NCI-H524 treated with DMSO at 0.1 percent for 48 hours (cell line): ENCODE data around the gene TNP1.
A peak's percentile ranks its signal among the peaks of the same experiment; 100 is the strongest.

Experiments used
- DNase-seq: peaks from one replicate; lab custom pipeline; 2025; lab: John Stamatoyannopoulos, UW

The TNP1 gene

DNA sequence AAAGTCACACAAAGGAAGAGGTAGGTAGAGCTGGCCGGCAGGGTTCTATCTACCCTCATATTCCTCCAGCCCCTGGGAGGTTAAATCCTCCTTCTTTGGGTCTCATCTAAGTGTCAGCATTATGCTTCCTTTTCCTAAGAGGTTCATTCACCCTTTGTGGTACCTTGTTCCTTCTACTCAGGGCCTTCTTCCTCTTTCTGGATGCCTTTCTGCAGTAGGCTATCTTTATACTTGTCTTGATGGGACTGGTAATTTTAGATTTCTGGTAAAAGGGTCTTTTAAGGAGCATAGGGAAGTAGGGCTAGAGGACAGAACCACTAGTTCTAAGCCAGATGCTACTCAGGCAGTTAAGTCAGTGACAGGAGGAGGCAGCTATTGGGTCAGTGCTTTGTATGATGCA is 13.7 kb upstream of the TNP1 start:
- no peak for DNase-seq

DNA sequence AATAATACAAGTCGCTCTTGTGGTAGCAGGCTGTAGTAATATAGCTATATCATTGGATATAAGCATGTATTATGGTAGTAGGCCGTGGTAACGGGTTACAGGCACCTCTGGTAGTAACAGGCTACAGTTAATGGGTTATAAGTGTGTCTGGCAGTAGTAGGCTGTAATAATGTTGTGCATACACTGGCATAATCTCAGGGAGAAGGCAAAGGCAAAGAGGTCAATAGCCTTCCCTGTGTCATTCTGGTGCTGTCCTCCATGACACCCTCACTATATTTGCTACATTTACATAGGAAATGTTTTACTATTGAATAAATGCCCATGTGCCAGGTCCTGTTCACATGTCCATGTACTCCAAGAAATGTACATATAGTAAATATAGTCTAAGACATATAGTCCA is 12.8 kb upstream of the TNP1 start:
- DNase-seq: no peak

DNA sequence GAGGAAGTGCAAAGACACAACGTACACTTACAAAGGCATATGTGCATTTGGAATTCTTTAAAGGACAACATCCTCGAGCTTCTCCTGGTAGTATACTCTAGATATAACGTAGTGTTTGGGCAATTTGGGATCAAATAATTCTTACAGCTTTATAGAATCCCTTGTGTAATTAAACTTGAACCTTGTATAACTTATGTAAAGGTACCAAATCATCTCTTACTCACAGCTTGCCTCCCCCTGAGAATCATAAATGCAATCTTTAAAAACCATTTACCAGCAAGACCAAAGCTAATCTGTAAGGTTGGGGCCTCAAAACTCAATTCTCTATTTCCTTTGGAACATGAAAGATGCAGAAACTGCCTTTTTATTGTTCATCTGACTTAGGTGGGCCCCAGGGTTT is 12.2 kb upstream of the TNP1 start:
- DNase-seq: no peak

DNA sequence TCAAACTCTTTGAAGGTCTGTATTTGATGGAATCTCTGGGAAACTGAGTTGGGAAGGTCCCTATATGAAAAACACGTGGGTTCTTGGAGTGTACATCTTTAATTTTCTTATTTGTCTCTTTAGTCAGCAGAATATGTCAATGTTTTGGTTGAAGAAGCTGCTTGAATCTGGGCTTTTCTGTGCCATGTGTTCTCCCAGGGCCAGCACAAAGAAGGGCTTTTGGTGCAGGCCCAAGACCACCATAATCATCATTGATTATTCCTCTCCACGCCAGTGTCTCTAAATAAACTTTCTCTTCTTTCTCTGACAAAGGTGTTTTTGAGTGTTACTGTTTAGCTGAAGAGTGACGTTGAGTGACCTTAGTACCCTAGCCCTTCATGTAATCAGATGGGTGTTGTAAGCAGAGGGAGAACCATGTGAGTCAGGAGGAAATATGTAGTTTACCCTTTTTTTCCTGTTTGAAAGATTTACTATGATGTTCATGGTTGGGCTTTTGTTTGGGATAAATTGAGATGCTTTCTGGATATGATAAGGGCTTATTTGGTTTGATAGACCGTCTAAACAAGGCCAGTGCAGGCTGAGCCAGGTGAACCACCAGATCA is 11.6 kb upstream of the TNP1 start:
- DNase-seq: no peak

DNA sequence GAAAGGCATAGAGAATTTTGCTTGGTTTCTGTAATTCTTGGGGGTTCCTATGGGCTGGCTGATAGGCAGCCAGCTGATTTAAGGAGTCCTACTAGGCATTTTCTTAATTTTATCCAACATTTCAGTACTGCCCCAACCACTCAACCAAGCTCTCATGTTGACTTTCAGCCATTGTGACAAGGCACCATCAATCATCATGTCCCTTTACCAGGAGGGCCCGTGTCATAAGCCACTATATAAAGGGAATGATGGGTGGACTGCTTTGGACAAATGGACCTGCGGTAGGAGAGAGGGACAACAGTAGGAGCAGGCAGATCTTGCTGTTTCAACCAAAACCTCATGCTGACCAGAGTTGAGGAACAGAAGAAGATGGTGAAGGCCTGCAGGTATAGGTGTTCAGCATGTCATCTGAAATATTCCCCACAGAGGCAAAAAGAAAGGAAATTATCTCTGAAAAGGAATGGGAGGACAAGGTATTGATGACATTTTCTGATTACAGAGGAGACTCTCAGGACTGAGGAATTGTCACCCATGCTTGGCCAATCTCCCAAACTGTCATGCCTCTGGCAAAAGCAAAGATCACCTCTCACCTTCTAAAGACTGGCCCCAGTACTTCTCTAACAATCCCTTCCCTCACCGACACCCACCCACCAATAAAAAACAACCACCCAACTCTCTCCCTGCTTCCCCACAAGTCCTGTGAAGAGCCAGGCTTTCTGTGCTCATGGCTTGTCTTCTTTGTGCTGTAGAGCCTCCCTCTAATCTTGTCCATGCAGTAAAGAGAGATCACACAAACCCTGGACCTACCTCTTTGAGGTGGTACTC is 10.9 kb upstream of the TNP1 start:
- DNase-seq: no peak

DNA sequence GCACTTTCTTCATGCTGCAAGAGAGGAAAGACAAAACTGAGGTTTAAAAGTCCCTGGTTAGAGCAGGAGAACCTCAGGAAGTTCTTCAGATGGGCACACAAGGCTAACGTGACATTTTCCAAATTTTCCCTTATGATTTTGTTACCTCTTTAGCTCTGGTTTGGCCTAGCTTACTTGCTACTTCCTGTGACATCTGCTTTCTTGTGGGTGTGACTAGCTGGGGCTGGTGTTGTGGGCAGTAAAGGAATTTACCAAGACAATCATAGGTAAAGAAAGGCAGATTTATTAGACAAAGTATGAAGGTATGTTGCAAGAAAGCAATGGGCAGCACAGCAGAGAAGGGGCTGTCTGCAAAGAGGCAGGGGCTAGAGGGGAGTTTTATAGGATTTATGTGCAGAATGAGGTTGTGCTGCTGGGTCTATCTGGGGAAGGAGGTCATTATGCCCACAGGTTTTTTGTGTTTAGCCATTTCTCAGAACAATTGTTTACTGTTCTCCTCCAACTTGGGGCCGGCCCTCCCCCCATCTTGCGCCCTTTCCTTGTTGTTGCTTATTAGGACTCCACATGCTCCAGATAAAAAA is 6.7 kb upstream of the TNP1 start:
- no peak for DNase-seq

DNA sequence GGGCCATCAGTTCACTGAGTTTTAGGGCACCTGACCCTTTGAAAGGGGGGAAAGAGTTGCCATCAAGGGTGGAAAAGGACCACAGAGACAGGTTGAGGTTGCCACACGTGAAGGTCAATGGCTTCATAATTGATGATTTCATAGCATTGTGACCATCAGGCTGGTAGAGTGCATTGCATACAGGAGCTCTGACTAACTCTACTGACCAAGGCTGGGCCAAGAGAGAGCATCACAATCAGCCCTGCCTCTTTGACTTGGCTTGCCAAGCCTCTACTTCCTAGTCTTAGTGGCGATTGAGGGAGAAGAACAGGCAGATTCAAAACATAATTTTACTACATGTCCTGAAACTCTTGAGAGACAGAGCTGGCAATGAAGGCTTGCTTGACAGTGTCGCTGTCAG is 5.8 kb upstream of the TNP1 start:
- DNase-seq: no peak

DNA sequence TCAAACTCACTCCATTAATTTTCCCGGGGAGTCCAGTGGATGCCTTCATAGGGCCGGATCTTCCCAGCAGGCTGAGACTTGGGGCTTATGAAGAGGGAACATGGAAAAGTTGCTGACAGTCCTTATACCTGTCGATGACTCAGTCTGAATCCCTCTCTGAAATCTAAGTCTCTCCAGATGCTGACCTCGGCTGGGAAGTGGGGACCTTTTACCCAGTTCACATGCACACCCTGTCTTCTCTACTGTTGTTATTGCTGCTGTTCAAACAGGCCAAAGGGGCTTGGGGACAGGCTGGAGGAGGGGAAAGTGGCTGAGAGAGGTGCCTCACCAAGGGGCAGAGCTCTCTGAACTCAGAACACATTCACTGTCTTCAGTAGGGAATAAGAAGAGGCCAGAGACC is 4.1 kb upstream of the TNP1 start:
- no peak for DNase-seq

DNA sequence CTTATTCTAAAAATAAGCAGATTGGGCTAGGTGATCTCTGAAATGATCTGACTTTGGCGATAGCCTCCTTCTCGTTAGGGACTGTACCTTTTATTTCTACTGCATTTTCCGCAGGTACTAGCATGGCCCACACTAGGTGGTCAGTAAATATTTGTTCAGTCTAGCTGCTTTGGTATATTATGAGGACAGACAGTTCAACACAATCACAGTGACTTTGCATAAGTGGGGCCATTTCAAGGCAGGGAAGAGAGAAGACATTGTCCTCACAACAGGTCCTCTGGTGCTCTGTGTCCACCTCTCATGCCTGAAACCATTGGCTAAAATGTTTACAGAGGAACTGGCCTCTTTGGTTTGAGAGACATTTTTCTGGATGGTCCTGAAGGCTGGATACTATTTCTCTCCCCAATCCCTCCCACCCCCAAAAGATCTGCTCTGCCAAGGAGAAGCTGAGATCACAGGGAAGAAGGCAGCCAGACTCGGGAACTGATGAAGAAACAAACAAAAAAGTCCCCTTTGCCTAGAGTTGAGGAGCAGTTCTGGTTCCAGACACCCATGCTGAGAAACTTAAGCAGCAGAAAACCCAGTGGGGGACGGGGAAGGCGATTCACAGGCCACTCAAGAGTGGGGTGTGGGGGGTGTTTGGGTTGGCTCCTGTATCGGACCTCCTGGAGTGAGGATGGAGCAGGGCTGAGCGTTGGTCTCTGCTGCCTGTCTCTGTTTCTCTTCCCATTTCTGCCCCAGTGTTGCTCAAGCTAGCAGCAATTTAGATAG is 2.9 kb upstream of the TNP1 start:
- DNase-seq: no peak

DNA sequence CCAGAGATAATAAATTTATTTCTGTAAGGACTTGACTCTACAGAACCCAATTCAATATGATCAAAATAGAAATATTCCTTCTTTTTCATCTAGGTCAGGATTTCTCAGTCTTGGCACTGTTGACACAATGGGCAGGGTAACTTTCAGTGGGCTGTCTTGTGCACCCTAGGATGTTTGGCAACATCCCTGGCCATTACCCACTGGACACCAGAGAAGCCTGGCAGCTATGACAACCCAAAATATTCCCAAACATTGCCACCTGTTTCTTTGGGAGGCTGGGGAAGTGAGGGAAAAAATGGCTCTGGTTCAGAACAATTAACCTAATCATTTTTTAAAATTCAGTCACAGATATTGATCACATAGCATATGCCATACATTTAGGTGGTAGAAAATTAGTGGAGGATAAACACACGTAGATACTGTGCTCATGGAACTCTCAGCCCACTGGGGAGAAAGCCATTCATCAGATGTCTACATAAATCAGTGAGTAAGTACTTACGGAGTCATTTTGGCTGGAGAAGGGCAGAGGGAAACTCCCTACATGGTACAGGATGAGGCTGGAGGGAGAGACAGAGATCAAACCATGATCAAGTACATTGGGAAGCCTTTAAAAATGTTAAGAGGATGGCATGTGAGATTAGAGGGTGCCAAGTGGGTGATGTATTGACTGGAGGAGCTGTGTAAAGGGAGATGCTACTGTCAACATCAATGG is 718 bp upstream of the TNP1 start:
- no peak for DNase-seq

DNA sequence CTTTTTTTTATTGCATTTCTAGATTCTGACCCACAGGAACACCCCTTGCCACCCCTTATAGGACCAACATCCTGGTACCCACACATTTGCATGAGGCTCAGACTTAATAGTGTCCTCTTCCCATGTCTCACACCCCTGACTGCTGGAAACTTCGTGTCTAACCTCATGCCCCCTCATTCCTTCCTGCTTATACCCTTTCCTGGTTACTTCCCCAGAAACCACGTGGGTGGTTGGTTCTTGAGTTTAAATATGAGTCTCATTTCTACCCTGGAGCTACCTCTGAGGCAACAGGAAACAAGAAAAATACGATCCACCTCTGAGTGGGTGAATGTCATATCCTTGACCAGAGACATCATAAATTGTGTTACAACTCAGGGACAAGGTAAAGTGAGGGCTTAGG is 1.6 kb downstream of the TNP1 start:
- DNase-seq: no peak

DNA sequence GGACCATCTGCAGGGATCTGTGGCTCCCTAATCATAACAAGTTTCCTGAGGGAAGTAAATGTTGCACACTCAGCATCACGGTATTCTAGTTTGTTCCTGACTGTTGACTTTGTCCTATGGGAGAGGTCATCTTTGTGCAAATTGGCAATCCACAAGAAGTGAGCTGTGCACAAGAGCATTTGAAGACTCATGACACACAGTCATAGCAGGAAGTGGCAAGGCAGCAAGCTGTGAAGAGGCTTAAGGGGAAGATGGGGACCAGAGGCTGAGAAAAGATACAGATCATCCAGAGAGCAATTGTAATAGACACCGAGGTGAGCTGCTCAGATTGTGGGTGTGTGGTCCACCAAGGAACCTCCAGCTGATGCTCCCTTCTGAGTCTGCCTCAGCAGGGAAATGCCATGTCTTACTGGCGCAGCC is 2.7 kb downstream of the TNP1 start:
- DNase-seq: no peak

DNA sequence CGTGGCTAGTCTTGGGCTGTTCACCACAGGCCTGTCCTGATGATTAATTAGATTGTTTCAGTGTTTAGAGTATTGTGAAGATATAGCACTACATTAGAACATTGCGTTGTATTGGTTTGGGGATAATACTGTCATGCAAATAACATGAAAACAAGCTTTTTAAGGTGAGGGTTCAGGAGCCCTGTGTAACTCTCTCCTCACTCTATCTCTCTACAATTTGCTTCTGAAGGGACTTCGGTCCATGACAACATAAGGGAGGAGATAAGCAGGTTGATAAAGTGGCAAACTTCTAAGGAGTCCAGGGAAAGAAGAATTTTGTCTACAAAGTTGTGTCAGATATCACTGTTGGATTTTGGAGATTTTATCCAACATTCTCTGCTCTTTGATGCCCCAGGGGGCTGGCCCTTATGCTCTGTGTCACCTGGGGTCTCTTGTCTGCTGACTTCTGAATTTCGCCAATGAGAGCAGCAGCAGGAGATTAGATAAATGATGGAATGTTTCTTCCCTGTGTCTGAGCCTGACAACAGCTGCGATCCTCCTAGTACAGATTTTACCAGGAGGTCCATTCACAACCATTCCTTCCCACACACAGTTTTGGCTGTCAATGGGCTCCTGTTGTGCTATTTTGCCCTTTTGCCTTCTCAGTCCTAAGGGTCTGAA is 3.3 kb downstream of the TNP1 start:
- no peak for DNase-seq

DNA sequence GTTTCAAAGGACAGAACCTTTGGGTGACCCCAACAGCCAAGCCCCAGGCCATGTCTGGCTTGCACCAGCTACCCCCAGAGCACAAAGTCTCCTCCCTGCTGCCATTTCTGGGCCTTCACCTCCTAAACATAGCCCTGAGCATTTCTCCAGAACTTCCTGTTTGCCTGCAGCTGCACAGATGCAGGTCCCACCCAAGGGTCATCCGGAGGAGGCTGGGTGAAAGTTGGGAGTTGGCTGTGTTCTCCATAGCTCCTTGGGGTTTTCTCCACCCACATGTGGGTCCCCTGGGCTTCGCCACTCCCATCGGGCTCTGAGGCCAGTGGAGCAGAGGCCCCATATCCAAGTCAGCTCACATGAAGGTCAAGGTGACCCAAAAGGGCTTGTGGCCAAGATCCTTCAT is 4.3 kb downstream of the TNP1 start:
- no peak for DNase-seq

DNA sequence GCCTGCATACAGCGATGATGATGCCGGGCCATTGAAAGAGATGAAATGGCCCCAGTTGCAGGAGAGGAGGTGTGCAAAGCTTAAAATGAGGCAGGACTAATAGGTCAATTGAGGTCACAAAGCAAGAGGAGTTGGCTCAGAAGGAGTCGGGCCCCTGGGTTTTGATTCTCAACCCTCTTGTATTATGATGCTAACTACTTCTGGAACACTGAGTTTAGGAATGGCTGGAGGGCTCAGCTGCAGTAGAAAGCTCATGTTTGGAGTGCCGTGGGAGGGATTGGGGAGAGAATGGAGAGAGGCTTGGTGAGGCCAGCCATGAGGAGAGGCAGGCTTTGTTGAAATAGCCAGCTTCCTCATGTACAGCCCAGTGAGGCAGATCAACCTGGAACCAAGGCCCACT is 4.8 kb downstream of the TNP1 start:
- no peak for DNase-seq

DNA sequence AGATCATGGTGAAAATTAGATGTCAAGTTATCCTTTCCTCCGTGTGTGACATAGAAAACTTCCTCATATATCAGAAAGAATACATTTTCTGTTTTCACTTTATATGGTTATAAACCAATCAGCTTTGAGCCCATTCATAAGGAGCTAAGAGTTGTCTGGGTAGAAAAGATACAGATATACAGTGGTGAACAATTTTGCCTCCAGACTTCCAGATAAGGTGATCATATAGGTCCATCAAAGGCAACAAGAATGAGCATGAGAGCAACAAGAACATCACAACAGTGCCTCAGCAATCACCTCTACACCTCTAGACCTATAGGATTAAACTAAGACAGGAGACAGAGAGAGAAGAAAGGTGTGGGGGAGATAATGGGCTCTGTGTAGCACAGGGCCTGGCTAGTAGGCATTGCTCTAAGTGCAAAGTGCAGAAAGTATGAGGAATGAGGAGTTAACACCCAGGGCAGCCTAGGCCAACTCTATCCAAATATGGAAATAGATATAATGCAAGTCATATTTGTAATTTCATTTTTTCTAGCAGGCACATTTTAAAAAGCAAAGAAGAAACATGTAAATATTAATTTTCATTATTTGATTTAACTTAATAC is 8.3 kb downstream of the TNP1 start:
- DNase-seq: no peak

DNA sequence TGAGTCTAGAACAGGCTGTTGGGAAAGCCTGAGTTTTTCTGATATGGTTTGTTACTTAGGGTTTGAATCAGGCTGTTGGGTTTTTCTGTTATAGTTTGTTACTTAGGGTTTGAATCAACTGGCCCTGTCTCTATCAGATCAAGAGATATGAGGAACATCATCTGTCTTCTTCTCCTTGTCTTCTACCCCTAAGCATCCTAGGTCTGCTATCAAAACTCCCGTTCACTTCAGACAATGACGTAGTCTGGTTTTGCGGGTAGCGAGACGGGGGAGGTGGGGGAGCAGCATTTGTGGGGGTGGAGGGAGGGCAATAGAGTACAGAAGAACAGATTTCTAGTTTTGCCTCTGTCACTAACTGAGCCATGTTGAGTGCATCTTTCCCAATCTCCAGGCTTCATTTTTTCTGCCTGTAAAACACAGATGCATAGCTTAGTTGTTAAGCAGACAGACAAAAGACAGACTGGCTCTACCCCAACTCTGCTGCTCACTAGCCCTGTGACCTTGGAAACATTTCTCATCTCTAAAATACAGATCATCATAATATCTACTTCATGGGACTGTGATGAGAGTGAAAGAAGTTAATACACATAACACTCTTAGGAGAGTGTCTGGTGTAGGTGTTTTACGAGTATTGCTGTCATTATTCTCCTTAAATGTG is 9.1 kb downstream of the TNP1 start:
- no peak for DNase-seq

DNA sequence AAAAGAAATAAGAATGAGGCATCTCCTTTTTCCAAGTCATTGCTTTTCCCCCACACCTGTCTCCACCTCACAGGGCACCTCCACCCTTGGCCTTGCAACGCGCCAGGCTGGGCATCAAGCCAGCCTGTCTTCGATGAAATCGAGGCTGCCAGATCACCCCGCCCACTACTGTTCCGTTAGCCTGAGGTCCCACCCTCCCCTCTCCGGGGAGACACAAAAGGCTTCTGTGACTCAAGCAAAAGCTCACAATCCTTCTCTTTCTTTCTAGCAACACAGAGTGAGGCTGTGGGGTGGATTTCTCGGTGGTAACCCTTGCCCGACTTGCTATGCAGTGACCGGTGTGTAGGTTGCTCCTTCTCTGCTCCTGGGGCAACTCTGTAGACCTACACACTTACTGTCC is 9.9 kb downstream of the TNP1 start:
- no peak for DNase-seq

DNA sequence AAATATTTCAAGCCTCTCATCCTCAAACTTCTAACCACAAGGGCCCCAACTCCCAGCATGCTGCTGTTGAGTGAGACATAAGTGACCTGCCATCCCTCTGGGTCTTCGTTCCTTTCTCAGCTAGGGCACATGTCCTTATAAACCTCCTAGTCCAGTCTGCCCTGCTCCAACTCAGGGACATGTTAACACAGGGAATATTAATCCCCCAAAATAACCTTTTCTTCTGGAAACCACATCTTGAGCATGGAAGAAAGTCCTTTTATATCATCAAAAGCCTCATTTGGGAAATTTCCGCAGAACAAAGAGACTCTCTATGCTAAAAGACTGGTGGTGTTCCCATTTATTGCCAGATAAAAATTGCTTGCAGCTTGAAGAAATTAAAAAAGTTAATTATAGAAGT is 14.4 kb downstream of the TNP1 start:
- DNase-seq: no peak

DNA sequence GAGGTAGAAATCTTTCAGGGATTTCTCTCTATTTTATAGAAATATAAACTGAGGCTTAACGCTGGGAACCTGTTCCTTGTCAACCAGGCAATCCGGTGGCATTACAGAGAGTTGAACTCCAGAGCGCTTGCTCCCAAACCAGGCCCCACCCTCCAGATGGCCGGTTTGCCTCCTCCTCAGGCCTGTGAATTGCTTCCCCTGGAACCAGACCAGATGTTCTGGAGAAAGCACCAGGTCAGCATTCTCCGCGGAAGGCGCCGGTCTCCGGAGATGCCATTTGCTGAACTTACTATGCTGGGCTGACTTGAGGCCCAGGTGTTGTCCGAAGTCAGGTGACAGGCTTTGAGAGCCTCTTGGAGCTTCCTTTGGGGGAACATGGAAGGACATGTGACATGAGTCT is 17.2 kb downstream of the TNP1 start:
- DNase-seq: peak; percentile 10

DNA sequence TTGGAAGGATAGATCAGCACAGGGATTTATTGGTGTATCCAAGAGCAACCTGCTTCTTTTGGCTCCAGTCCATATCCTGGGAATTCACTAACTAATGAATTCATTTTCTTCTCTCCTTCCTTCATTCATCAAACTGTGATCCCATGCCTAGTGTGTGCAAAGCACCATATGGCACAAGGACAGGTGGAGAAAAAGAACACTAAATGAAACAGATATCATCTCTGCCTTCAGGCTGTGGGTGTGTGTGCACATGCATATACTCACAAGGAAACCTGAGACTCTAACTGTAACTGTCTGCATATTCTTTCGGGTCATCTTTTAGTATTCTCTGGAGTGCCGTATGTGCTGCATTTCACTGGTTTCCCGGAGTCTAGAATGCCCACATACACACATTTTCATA is 20.2 kb downstream of the TNP1 start:
- DNase-seq: peak; percentile 48
